Measurements from ENCODE around the gene PRR19.

The PRR19 gene

GRCh38 chr19:42325896-42326771, 24.2 kb downstream of the PRR19 start:
- H4K20me1 ChIP-seq (ENCODE audit: insufficient read depth, low read length) = 0 out of 2 replicates have a peak, but pooled peaks cover 2% of the 10 kb centered on the region
- H3K4me3 ChIP-seq (ENCODE audit: low read length) = peak overlapping the region; percentile 92
- H3K36me3 ChIP-seq (replicated peaks; ENCODE audit: low read depth, low read length) = no peaks in the 10 kb centered on the region
- H2AFZ ChIP-seq (ENCODE audit: low read depth, low read length) = peak overlapping the region; percentile 66
- peak overlapping the region; percentile 91 for H3K9ac ChIP-seq (ENCODE audit: low read length)
- H3K27me3 ChIP-seq (ENCODE audit: low read depth, low read length) = no peaks in the 10 kb centered on the region
- peak overlapping the region; percentile 45 for H3K27ac ChIP-seq (ENCODE audit: low read length)
- peaks cover 24% of the 10 kb centered on the region for H3K79me2 ChIP-seq (ENCODE audit: low read length)
- no peaks in the 10 kb centered on the region for H3K9me3 ChIP-seq (ENCODE audit: insufficient read depth, low read length)
- peak overlapping the region; percentile 92 for H3K4me2 ChIP-seq (ENCODE audit: low read length)
- H3K4me1 ChIP-seq (ENCODE audit: low read length) = peaks cover 11% of the 10 kb centered on the region
- peak; percentile 50 for TF ChIP-seq CTCF (IDR thresholded peaks at IDR 0.05; ENCODE audit: low read depth, low read length)
- TF ChIP-seq EZH2phosphoT487 (IDR thresholded peaks at IDR 0.05; ENCODE audit: low read depth) = no peak

- Histone ChIP-seq H3K4me1 (ENCODE audit: low read length) (peaks cover 11% of the 10 kb centered on the region), H4K20me1 (ENCODE audit: insufficient read depth, low read length) (0 out of 2 replicates have a peak, but pooled peaks cover 2% of the 10 kb centered on the region), H3K4me3 (ENCODE audit: low read length) (peak overlapping the region; percentile 92; the same call in 1 of the 2 replicates), H3K36me3 (replicated peaks; ENCODE audit: low read depth, low read length) (no peaks in the 10 kb centered on the region), H3K4me2 (ENCODE audit: low read length) (peak overlapping the region; percentile 92), H3K9ac (ENCODE audit: low read length) (no peak overlapping the region), H2AFZ (ENCODE audit: low read depth, low read length) (no peak overlapping the region), H3K79me2 (ENCODE audit: low read length) (peaks cover 24% of the 10 kb centered on the region), H3K27me3 (ENCODE audit: low read depth, low read length) (no peaks in the 10 kb centered on the region), H3K27ac (ENCODE audit: low read length) (no peak overlapping the region), H3K9me3 (ENCODE audit: insufficient read depth, low read length) (no peaks in the 10 kb centered on the region)
- TF ChIP-seq CTCF (IDR thresholded peaks at IDR 0.05; ENCODE audit: low read depth, low read length) (no peak), EZH2phosphoT487 (IDR thresholded peaks at IDR 0.05; ENCODE audit: low read depth) (no peak)
Observed at GRCh38 chr19:42326969-42327368, 25.0 kb downstream of the PRR19 start.

- H3K27ac ChIP-seq (ENCODE audit: low read length) = no peak overlapping the region
- no peak for TF ChIP-seq EZH2phosphoT487 (IDR thresholded peaks at IDR 0.05; ENCODE audit: low read depth)
- no peak for TF ChIP-seq CTCF (IDR thresholded peaks at IDR 0.05; ENCODE audit: low read depth, low read length)
- no peak overlapping the region for H3K9ac ChIP-seq (ENCODE audit: low read length)
- H3K79me2 ChIP-seq (ENCODE audit: low read length) = peaks cover 24% of the 10 kb centered on the region
- no peaks in the 10 kb centered on the region for H3K27me3 ChIP-seq (ENCODE audit: low read depth, low read length)
- H3K36me3 ChIP-seq (replicated peaks; ENCODE audit: low read depth, low read length) = no peaks in the 10 kb centered on the region
- 0 out of 2 replicates have a peak, but pooled peaks cover 2% of the 10 kb centered on the region for H4K20me1 ChIP-seq (ENCODE audit: insufficient read depth, low read length)
- peaks cover 11% of the 10 kb centered on the region for H3K4me1 ChIP-seq (ENCODE audit: low read length)
- H3K4me3 ChIP-seq (ENCODE audit: low read length) = no peak overlapping the region
- H2AFZ ChIP-seq (ENCODE audit: low read depth, low read length) = no peak overlapping the region
- H3K9me3 ChIP-seq (ENCODE audit: insufficient read depth, low read length) = no peaks in the 10 kb centered on the region
- H3K4me2 ChIP-seq (ENCODE audit: low read length) = peak overlapping the region; percentile 92; the same call in 1 of the 2 replicates
Observed at GRCh38 chr19:42327381-42327780, 25.4 kb downstream of the PRR19 start.

GRCh38 chr19:42328106-42328505, 26.2 kb downstream of the PRR19 start:
- Histone ChIP-seq H4K20me1 (ENCODE audit: insufficient read depth, low read length) (0 out of 2 replicates have a peak, but pooled peaks cover 2% of the 10 kb centered on the region), H3K79me2 (ENCODE audit: low read length) (peaks cover 24% of the 10 kb centered on the region), H3K4me2 (ENCODE audit: low read length) (no peak overlapping the region), H3K4me3 (ENCODE audit: low read length) (no peak overlapping the region), H2AFZ (ENCODE audit: low read depth, low read length) (no peak overlapping the region), H3K9ac (ENCODE audit: low read length) (no peak overlapping the region), H3K4me1 (ENCODE audit: low read length) (peaks cover 11% of the 10 kb centered on the region), H3K27ac (ENCODE audit: low read length) (no peak overlapping the region), H3K36me3 (replicated peaks; ENCODE audit: low read depth, low read length) (no peaks in the 10 kb centered on the region), H3K9me3 (ENCODE audit: insufficient read depth, low read length) (no peaks in the 10 kb centered on the region), H3K27me3 (ENCODE audit: low read depth, low read length) (no peaks in the 10 kb centered on the region)
- no peak for TF ChIP-seq CTCF (IDR thresholded peaks at IDR 0.05; ENCODE audit: low read depth, low read length)
- TF ChIP-seq EZH2phosphoT487 (IDR thresholded peaks at IDR 0.05; ENCODE audit: low read depth) = no peak
